IMR-90 (cell line): Measurements from ENCODE around the gene KRT72.

Experiments
- CEBPB ChIP-seq: IDR thresholded peaks from 2 replicates; pipeline ENCODE4 v1.6.1; 2012; ENCODE audit warnings: low read depth, low read length, improper control_type of control experiment
- CTCF ChIP-seq: conservative IDR thresholded peaks from 2 replicates; pipeline ENCODE4 v1.5.1; 2012; ENCODE audit warnings: mild to moderate bottlenecking, low read depth, low read length, improper control_type of control experiment
- FOS ChIP-seq: fragments of 150-350 bp; IDR thresholded peaks from 2 replicates; pipeline ENCODE4 v1.6.1; 2016; ENCODE audit warnings: low read depth, low read length
- MAFK ChIP-seq: IDR thresholded peaks from 2 replicates; pipeline ENCODE4 v1.6.1; 2012; ENCODE audit warnings: low read depth, low read length, improper control_type of control experiment
- MXI1 ChIP-seq: IDR thresholded peaks from 2 replicates; pipeline ENCODE4 v1.6.1; 2012; ENCODE audit warnings: low read depth, mild to moderate bottlenecking, low read length, moderate library complexity, borderline replicate concordance
- NFE2L2 ChIP-seq: fragments of 150-350 bp; IDR thresholded peaks from 2 replicates; pipeline ENCODE4 v1.6.1; 2016; ENCODE audit warnings: low read depth, mild to moderate bottlenecking, low read length
- POLR2A ChIP-seq: IDR thresholded peaks from 2 replicates; pipeline ENCODE4 v1.6.1; 2012; ENCODE audit warnings: mild to moderate bottlenecking, low read depth, low read length
- RAD21 ChIP-seq: IDR thresholded peaks from 2 replicates; pipeline ENCODE4 v1.6.1; 2012; ENCODE audit warnings: low read length, improper control_type of control experiment
- SMC3 ChIP-seq: fragments of 150-350 bp; IDR thresholded peaks from 2 replicates; pipeline ENCODE4 v1.6.1; 2016; ENCODE audit warnings: low read depth, mild to moderate bottlenecking, antibody characterized with exemption, low read length, moderate library complexity
- USF2 ChIP-seq: fragments of 150-350 bp; IDR thresholded peaks from 2 replicates; pipeline ENCODE4 v1.6.1; 2017; ENCODE audit warnings: mild to moderate bottlenecking, antibody characterized with exemption, low read length, low read depth

- no peak for TF ChIP-seq SMC3
- TF ChIP-seq CTCF, result no peak
- TF ChIP-seq MXI1, result no peak
- no peak for TF ChIP-seq POLR2A
- TF ChIP-seq NFE2L2, result no peak
- no peak for TF ChIP-seq RAD21
- no peak for TF ChIP-seq USF2
- no peak for TF ChIP-seq MAFK
- no peak for TF ChIP-seq FOS
- TF ChIP-seq CEBPB, result no peak
Measured at GRCh38 chr12:52570511-52570910, 30.8 kb downstream of the KRT72 start.
